GM18520 (cell line): ENCODE data around the gene TMEM51.

Experiments
- ATAC-seq: cut with Tn5 transposase; IDR thresholded peaks from one replicate; pipeline ENCODE4 v1.9.1; 2021; ENCODE audit not compliant: unreplicated experiment

Gene TMEM51

DNA sequence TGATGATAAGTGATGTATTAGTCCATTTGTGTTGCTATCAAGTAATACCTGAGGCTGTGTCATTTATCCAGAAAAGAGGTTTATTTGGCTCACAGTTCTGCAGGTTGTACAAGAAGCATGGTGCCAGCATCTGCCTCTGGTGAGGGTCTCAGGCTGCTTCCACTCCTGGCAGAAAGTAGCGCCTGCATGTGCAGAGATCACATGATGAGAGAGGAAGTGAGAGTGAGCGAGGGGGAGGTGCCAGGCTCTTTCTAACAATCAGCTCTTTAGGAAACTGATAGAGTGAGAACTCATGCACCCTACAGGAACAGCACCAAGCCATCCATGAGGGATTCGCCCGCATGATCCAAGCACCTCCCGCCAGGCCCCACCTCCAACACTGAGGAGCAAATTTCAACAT, 91.3 kb downstream of the TMEM51 start:
- no peak for ATAC-seq

DNA sequence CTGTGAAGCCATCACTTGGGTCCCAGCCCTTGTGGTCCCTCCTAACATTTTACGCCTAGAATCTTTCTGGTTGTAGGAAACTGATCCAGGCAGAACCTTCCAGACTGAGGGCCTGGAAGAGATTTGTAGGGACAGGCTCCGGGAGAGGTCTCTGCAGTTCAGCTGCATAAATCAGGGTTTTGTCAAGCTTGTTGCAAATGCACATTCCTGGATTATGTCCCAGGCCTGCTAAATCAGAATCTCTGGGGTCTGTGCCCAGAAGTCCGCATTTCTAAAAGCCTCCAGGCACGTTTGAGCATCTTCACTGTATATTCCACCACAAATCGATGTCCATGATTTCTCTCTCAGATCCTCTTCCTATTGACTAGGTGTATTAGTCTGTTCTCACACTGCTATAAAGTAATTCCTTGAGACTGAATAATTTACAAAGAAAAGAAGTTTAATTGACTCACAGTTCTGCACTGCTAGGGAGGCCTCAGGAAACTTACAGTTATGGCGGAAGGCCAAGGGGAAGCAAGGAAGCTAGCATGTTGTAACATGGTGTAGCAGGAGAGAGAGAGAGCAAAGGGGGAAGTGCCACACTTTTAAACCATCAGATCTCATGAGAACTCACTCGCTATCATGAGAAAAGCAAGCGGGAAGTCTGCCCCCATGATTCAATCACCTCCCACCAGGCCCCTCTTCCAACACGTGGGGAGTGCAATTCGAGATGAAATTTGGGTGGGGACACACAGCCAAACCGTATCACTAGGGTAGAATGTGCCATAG, 92.2 kb downstream of the TMEM51 start:
- no peak for ATAC-seq

DNA sequence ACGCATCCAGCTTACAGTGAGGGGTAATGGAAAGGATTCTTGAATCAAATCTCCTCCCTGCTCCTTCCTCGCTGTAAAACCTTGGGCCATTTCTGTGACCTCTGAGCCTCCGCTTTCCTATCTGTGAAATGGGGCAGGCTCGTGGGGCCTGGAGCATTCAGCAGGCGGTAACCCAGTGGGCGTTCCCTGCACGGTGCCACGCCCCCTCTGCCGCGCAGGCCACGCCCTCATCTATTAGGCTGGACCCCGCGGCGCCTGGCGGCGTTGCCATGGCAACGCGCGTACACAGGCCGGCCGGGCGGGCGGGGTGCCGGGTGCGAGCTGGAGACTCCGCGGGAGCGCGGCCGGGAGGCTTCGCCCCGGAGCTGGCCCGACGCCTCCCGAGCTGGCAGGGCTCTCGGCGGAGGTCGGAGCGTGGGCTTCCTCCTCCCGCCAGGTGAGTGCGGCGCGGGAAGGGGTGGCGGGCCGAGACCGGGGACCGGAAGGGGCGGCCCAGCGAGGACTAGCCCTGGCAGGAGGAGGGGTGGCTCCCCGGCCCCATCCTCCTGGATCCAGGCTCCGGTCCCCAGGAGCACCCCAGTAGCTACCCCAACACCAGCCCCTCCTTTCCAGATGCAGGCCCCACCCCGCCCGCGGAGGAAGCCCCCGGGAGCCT, 93.5 kb downstream of the TMEM51 start, which contains the start of gene FHAD1:
Gene FHAD1, plus strand, starts transcription at position 264 of the 655 bp plus-strand sequence. CDS start 4,562 bp downstream, outside the sequence.
- ATAC-seq, result no peak

DNA sequence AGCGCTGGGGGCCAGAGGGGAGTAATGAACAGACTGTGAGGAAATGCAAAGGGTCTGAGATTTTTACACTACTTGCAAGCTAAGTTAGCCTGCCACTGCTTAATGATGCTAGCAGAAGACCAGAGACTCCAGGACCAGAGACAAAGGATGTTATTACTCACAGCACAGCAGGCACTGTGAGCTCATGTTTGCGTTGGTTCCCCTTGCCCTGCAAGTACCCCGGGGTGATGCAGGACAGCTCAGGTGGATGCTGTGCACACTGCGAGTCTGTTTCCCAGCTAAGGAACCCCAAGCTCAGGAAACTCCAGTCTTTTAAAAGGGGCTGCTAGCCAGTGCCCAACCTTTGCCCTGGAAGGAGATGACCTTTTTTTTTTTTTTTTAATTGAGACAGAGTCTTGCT, 94.7 kb downstream of the TMEM51 start:
- ATAC-seq, result no peak

DNA sequence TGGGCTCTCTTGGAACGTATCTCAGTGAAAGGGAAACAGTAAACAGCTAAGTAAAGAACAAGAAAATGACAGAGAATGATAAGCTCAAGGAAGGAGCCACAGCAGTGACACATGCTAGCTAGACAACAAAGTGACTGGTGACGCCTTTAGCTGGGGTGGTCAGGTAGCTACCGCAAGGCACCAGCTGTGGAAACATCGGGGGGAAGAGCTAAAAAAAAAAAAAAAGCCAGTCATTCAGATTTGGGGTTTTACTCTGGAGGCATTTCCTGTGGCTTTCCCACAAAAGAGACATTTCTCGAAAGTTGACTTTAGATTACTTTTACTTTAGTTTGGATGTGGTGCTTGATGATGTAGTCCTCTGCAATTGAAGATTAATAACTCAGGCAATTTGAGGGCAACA, 95.5 kb downstream of the TMEM51 start:
- peak; percentile 45 for ATAC-seq

DNA sequence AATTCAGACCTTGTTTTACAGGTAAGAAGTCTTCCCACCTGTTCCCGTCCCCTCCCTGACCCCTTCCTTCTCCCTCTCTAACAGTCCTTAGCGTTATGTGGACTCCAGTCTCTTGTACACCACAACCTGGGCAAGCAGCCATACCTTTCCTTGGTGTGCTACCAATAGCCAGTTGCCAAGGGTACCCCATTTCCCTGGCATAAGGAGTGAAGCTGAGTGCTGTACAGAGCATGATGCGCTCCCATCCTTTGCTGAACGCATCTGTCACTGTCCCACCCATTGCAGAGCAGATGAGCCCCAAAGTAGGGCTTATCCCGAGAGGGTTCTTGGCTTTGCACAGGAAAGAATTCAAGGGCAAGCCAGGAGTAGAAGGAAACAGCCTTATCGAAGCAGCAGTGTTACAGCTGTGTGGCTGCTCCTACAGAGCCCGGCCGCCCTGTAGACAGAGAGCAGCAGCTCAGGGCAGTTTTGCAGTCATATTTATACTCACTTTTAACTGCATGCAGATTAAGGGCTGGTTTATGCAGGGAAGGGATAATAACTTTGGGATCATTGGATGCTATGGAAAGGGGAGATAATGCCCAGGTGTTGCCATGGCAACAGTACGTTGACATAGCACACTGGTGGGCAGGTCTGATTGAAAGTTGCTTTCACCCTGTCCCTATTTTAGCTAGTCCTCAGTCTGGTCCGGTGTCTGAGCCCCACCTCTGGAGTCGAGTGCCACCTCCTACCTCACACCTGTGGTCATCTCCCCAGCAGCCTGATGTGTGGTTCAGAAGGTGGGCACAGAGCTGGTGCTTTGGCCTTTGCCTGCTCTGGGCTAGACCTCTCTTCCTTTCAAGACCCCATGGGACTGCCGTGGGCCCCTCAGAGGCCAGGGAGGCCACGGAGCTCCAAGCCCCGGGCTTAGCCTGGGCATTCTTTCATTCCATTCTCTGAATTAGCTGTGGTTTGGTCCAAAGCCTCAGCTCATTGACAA, 98.6 kb downstream of the TMEM51 start:
- ATAC-seq, result no peak

DNA sequence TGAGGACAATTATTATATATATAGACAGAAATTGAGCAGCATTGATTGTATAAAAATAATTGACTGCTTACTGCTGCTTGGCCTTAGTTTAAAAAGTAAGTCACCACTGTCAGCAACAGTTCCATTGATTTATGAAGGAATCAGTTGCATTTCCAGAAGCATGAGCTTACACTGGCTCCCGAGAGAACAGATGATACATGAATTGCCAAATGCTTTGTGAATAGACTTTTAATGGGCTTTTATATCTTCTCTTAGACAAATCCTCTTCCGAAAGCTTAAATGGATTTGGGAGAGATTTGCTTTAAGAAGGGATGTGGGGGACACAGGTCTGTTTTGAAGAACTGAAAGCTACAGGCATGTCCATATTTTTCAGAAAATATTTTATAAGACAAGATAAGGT, 101.0 kb downstream of the TMEM51 start:
- no peak for ATAC-seq

DNA sequence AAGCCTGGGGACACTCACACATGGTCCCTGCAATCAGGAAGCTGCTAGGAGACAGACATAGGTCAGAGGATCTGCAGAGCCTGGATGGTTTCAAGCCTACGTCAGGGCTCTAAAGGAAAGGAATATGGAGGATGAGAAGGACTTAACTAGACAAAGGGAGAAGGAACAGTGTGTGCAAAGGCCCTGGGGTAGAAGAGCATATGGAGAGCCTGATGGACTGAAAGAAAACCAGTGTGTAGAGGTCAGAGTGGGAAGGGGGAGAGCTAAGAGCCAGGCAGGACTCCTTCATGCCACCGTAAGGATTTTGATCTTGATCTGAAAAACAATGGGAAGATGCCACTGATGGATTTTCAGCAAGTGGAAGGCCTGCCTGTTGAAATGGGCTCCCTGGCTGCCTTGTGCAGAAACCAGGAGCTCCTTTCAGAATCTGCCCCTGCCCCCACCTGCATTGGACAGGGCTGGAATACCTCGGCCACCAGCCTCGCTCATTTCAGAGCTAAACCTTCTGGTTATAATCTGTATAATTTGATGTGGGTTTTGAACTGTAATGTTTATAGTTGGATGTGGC, 102.1 kb downstream of the TMEM51 start:
- no peak for ATAC-seq

DNA sequence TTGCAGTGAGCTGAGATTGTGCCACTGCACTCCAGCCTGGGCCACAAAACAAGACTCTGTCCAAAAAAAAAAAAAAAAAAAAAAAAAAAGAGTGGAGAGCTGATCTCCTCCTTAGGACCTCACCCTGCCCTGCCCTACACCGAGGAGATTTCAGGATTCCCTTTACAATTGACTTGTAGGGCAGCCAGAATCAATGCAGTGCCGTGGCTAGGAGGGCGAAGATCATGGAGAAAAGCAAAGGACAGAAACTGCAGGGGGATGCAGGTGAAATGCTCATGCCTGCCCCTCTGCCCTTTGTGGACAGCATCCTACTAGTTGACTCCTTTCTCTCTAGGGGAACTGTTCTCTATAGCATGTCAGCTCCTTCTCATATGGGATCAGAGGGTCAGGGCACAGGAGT, 103.0 kb downstream of the TMEM51 start:
- ATAC-seq, result no peak

DNA sequence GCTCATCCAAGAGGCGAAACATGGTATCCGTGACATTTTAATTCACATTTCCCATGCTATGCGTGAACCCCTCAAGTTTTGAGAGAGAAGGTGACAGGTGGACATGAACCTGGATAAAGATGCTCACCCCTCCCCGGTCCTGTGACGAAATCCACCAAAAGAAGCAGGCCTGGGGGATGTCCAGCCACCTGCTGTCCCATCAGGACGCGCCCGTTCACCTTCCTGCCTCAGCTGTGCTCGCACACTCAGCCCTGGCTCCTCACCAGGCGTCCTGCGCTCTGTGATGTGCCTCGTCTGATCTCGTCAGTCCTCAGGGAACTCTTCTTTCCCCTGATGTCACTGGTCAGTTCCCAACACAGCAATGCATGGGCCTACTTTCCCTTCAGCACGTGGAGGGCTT, 103.8 kb downstream of the TMEM51 start:
- ATAC-seq, result no peak

DNA sequence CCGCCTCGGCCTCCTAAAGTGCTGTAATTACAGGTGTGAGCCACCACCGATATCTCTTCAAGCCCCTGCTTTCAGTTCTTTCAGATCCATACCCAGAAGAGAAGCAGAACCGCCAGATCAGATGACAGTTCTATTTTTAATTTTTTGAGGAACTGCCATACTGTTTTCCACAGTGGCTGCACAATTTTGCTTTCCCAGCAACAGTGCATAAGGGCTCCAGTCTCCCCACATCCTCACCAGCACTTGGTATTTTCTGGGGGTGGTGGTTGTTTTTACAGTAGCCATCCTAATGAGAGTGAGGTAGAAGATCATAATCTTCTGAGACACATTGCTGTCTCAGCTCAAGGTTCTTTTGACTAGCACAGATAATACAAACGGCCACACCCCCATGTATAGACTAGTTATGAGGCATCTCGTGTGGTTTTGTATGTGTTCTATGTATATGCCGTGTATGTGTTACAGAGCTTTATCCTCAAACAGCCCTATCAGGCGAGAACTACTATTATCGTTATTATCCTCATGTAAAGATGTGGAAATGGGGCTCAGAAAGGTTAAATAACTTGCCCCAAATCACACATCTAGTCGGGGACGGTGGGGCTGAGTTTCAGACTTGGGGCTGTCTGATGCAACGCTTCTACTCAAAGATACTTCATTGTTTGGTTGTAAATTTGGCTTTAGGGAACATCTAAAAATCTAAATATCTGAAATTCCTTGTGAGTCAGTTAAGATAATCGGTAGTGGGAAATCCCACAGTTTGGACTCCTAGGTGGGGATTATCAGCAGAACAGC, 105.5 kb downstream of the TMEM51 start:
- ATAC-seq, result no peak

DNA sequence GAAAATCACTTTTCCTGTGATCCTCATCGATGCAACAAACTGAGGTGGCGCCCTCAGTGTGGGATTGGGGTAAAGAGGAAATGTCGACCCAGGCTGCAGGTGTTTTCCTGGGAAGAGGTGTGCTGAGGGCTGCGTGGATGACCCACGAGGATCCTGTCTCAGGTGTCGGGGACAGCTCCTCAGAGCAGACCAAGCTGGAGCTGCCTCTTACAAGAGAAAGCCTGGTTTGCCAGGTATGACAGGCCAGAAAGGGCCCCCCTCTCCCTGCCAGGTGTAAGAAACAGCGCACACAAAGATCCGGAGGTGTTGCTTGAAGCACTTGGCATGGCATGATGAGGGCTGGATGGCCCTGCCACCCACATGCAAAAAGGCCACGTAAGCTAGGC, 106.1 kb downstream of the TMEM51 start:
- ATAC-seq, result no peak

DNA sequence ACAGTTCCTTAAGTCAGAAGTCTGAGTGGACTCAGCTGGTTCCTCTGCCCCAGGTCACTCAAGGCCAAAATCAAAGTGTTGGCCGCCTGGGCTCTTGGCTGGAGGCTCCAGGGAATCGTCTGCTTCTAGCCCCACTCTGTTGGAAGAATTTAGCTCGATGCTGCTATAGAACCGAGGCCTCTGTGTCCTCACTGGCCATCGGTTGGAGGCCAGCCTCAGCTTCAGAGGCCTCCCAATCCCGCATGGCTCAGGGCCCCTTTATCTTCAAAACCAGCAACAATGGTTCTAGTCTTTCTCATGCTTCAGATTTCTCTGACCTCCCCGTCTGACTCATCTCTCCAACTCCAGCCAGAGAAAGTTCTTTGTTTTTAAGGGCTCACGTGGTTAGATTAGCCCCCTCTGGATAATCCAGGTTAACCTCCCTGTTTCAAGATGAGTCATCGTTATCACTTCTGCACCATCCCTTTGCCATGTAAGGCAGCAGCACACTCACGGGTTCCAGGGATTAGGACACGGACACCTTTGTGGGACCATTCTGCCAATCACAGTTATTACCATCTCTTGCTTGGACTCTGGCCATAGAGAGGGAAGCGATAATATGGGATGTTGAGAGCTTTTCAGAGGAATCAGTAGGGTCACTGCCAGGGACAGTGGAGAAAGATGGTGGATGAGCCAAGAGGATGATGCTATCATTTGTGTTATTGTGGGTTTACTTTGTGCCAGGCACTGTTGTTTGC, 107.0 kb downstream of the TMEM51 start:
- ATAC-seq, result no peak

DNA sequence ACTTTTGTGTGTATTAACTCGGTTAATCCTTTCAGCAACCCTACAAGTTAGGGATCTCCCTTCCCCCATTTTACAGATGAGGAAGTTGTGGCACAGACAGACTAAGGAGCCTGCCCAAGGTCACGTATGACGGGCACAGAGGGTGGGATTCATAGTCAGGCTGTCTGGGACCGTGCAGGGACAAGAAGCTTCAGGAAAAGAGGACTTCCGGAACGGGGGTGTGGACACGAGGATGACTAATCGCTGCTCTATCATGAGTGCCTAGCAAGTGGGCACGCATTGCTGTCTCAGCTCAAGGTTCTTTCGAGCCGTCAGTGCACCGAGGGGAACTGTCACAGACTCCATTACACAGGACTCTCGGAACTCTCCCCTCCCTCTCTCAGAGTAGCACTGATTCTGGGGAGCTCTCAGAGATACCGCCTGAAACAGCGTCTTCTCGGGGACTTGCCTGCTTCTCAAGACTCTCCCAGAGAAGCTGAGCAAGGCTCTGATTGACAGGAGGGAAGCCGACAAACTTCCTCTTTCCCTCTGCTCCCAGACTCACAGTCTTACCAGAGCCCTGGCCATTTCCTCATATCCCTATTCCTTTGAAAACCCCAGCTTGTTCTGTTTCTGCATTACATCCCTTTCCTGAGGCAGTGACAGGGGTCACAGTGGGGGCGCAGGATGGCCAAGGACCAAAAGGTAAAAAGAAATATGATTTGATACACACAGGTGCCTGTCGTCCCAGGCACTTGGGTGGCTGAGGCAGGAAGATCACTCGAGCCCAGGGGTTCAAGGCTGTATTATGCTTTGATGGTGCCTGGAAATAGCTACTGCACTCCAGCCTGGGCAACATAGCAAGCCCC, 107.8 kb downstream of the TMEM51 start:
- no peak for ATAC-seq

DNA sequence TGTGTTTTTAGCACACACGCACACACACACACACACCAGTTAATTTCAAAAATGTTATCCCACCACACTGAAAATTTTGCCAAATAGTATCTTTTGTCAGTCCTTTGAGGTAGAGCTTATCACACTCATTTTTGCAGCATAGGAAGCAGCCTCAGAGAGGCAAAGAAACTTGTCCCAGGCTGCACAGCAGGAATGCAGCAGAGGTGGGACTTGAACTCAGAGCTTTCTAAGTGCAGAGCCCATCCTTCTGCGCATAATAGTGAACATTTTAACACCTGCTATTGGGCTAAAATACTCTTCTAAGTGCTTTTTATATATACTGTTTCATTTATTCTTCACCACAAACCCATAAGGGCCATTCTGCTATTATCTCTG, 108.4 kb downstream of the TMEM51 start:
- ATAC-seq, result no peak

DNA sequence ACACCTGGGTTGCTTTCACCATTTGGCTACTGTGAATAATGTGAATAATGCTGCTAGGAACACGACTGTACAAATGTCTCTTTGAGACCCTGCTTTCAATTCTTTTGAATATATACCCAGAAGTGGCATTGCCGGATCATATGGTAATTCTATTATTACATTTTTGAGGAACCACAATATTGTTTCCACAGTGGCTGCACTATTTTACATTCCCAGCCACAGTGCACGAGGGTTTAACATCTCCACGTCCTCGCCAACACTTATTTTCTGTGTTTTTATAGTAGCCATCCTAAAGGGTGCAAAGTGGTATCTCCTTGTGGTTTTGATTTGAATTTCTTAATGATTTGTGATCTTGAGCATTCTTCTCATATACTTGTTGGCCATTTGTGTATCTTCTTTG, 109.2 kb downstream of the TMEM51 start:
- no peak for ATAC-seq

DNA sequence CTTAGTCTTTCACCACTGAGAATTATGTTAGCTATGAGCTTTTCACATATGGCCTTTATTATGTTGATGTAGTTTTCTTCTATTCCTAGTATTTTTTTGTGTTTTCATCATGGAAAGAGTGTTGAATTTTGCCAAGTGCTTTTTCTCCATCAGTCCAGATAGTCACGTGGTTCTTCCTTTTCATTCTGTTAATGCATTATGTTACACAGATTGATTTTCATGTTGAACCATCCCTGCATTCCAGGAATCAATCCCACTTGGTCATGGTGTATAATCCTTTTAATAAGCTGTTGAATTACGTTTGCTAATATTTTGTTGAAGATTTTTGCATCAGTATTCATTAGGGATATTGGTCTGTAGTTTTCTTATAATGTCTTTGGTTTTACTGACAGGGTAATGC, 111.2 kb downstream of the TMEM51 start:
- no peak for ATAC-seq
